Hepatocyte (in vitro differentiated cells): ENCODE results near the gene GALNT17.

Source experiments
- CTCF ChIP-seq: fragments of 200-600 bp; sonication (generic); IDR thresholded peaks from 2 replicates; pipeline ENCODE4 v1.5.1; 2016; ENCODE audit warnings: antibody characterized with exemption, mild to moderate bottlenecking; ENCODE audit not compliant: poor library complexity
- EZH2 ChIP-seq: fragments of 200-600 bp; sonication (generic); IDR thresholded peaks from 2 replicates; pipeline ENCODE4 v1.6.1; 2016; ENCODE audit warnings: antibody characterized with exemption, mild to moderate bottlenecking, borderline replicate concordance

DNA sequence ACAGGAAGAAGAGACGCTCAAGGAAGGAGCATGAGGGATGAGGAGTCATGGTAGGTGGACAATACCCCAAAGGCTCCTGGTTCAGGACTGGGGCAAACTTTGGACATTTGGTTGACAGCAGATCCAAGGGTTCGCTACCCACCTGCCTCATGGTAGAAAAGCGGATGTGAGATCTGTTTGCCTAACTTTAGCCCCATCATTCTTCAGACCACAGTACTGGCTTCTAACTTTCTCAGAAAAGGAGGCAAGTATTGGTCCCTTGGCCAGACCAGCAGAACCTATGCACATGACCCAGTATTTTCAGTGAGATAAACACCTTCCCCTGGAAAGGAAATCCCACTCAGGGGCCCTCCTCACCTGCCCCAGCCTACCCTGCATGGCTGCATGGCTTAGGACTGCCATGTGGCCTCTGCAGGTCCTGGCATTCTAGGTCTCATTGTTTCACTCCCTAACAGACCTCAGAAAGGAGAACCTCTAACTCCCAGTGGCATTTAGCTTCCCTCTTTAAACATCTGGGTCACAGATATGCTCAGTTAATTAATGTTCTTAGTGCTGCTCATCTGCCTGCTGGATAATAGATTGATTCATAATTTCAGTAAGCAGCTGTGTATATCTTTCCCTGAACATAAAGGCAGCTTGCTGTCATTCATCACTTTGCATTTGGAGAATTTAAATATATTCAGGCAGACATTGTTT is 574.1 kb downstream of the GALNT17 start:
- TF ChIP-seq CTCF: no peak
- TF ChIP-seq EZH2: no peak
